ENCODE results near the gene RBM45.

- TF ChIP-seq JUND (IDR thresholded peaks at IDR 0.05) (no peak), CTCF (IDR thresholded peaks at IDR 0.05 in 2 of 3, conservative IDR thresholded peaks at IDR 0.05 in 1 of 3; ENCODE audit: borderline replicate concordance in 1 of 3, insufficient read depth in 1 of 3, low read depth in 2 of 3, low read length in 2 of 3) (no peak), ELF1 (IDR thresholded peaks at IDR 0.05; ENCODE audit: borderline replicate concordance, low read depth) (no peak), SIN3A (IDR thresholded peaks at IDR 0.05; ENCODE audit: low read depth) (no peak), EZH2 (IDR thresholded peaks at IDR 0.05) (no peak)
Observed at GRCh38 chr2:178160601-178161000, 48.4 kb downstream of the RBM45 start.

All from HCT116 (cell line).